Measurements from ENCODE around the gene LIMA1.
"Not testable (repeated sequence)": the region's sequence is repeated elsewhere in the genome, so short reads cannot be mapped to it uniquely, and the experiment has no call there.

The LIMA1 gene

GRCh38 chr12:50185301-50185895 is 97.9 kb downstream of the LIMA1 start:
- no peak for DNase-seq

- DNase-seq = no peak
These were observed 99.1 kb downstream of the LIMA1 start for GRCh38 chr12:50184261-50184660.

GRCh38 chr12:50182461-50182860 is 100.9 kb downstream of the LIMA1 start:
- DNase-seq = no peak

- DNase-seq = no peak
These were observed 101.6 kb downstream of the LIMA1 start for GRCh38 chr12:50181691-50182090.

GRCh38 chr12:50175716-50176026 is 107.6 kb downstream of the LIMA1 start:
- no peak for DNase-seq

GRCh38 chr12:50174971-50175715 is 108.2 kb downstream of the LIMA1 start:
- DNase-seq = peak; percentile 75

GRCh38 chr12:50167049-50167828 is 116.1 kb downstream of the LIMA1 start, which contains the start of gene CERS5:
Gene CERS5, minus strand, starts transcription at chr12:50167369. Its CDS starts 72 bp downstream, at chr12:50167297.
- DNase-seq = peak; percentile 99

- DNase-seq = no peak
These were observed 116.6 kb downstream of the LIMA1 start for GRCh38 chr12:50166799-50167048.

GRCh38 chr12:50164963-50165362 is 118.4 kb downstream of the LIMA1 start:
- DNase-seq = no peak

GRCh38 chr12:50162230-50162629 is 121.1 kb downstream of the LIMA1 start:
- DNase-seq = no peak

- no peak for DNase-seq
These were observed 122.7 kb downstream of the LIMA1 start for GRCh38 chr12:50160643-50161042.

GRCh38 chr12:50157259-50157658 is 126.1 kb downstream of the LIMA1 start:
- DNase-seq = no peak

- no peak for DNase-seq
These were observed 126.7 kb downstream of the LIMA1 start for GRCh38 chr12:50156641-50157040.

- DNase-seq = not testable (repeated sequence)
These were observed 128.4 kb downstream of the LIMA1 start for GRCh38 chr12:50154947-50155346.

GRCh38 chr12:50151047-50151687 is 132.2 kb downstream of the LIMA1 start:
- no peak for DNase-seq

GRCh38 chr12:50149311-50149710 is 134.0 kb downstream of the LIMA1 start:
- DNase-seq = no peak

GRCh38 chr12:50148011-50148410 is 135.3 kb downstream of the LIMA1 start:
- DNase-seq = not testable (repeated sequence)

- DNase-seq = no peak
These were observed 136.0 kb downstream of the LIMA1 start for GRCh38 chr12:50147281-50147680.

- no peak for DNase-seq
These were observed 137.9 kb downstream of the LIMA1 start for GRCh38 chr12:50145439-50145838.

GRCh38 chr12:50142993-50143392 is 140.3 kb downstream of the LIMA1 start:
- DNase-seq = no peak

- DNase-seq = peak; percentile 31
These were observed 150.7 kb downstream of the LIMA1 start for GRCh38 chr12:50132505-50133135.

- no peak for DNase-seq
These were observed 154.0 kb downstream of the LIMA1 start for GRCh38 chr12:50129290-50129689.

- no peak for DNase-seq
These were observed 155.8 kb downstream of the LIMA1 start for GRCh38 chr12:50127546-50127945.
